GM21825 (cell line): ENCODE measurements around the gene CSRNP3.

Experiments used
- ATAC-seq: cut with Tn5 transposase; IDR thresholded peaks from one replicate; pipeline ENCODE4 v1.9.1; 2021; ENCODE audit warnings: mild to moderate bottlenecking, moderate library complexity; ENCODE audit not compliant: unreplicated experiment

Gene CSRNP3

GRCh38 chr2:165469417-165469816 is at the start of gene CSRNP3:
Gene CSRNP3, plus strand, starts transcription at chr2:165469698. Its CDS starts 125,368 bp downstream, at chr2:165595066.
- no peak for ATAC-seq

- no peak for ATAC-seq
Measured at GRCh38 chr2:165420231-165420630, 49.3 kb upstream of the CSRNP3 start.

DNA sequence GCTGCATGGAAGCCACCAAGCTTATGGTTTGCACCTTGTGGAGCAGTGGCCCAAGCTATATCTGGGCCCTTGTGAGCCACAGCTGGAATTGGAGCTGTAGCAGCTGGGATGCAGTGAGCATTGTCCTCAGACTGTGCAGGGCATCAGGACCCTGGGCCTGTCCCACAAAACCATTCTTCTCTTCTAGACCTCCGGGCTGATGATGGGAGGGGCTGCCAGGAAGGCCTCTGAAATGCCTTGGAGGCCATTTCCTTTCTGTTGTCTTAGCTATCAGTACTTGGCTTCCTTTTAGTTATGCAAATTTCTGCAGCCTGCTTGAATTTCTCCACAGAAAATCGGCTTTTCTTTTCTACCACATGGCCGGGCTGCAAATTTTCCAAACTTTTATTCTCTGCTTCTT is 46.4 kb upstream of the CSRNP3 start:
- no peak for ATAC-seq

- ATAC-seq, result no peak
Measured at GRCh38 chr2:165425556-165425955, 43.9 kb upstream of the CSRNP3 start.

GRCh38 chr2:165427686-165428085 is 41.8 kb upstream of the CSRNP3 start:
- no peak for ATAC-seq

DNA sequence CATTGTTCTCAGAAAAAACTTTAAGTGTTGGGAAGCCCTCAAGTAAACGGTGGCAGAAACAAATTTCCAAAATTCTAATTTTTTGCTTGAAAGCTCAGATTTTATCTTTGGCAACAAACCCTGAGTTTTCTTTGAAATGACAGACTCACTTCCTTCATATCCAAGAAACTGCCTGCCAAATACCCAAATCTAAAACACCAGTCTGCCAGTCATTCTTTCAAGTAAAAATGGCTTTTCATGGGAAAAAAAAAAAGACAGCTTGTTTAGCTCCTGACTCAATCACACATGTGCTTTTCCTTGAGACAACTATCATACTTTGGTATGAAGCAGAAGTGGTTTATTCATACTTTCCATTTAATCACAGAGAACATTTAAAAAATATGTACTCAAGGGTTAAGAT is 40.6 kb upstream of the CSRNP3 start:
- ATAC-seq, result no peak

DNA sequence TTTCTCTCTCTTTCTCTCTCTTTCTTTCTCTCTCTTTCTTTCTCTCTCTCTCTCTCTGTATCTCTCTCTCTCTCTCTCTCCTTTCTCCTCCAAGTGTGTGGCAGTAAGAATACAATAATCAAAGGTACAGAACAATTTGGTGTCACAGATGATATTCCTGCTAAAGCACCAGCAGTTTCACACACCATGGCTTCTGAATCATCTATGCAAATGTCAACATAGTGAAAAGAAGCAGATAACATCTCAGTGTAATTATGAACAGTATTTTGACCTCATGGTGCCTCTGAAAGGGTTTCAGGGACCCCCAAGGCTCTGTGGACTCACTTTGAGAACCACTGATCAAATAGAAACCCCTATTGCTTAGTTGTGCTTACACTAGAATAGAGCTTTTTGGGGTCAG is 38.5 kb upstream of the CSRNP3 start:
- ATAC-seq, result no peak

- ATAC-seq, result no peak
Measured at GRCh38 chr2:165432234-165432966, 37.1 kb upstream of the CSRNP3 start.

- no peak for ATAC-seq
Measured at GRCh38 chr2:165434865-165435496, 34.5 kb upstream of the CSRNP3 start.

- no peak for ATAC-seq
Measured at GRCh38 chr2:165435611-165436010, 33.9 kb upstream of the CSRNP3 start.

GRCh38 chr2:165436559-165436958 is 32.9 kb upstream of the CSRNP3 start:
- ATAC-seq, result no peak

- no peak for ATAC-seq
Measured at GRCh38 chr2:165440367-165440766, 29.1 kb upstream of the CSRNP3 start.

DNA sequence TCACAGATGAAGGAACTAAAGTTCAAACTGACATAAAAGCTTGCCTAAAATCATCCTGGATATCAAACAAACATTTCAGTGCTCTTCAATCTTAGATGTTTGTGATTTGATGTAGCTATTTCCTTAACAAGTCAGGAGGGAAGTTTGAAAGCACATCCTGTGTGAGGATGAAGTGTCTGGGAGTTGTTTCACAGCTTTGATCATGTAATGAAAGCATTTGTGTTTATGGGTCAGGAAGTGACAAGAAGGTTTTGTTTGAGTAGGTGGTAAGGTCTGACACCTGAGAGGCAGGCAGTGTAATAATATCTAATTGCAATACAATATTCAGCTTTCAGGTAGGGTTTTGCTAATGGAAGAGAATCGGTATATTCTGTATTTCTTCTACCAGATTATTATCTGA is 26.0 kb upstream of the CSRNP3 start:
- no peak for ATAC-seq

- no peak for ATAC-seq
Measured at GRCh38 chr2:165448406-165448805, 21.1 kb upstream of the CSRNP3 start.

DNA sequence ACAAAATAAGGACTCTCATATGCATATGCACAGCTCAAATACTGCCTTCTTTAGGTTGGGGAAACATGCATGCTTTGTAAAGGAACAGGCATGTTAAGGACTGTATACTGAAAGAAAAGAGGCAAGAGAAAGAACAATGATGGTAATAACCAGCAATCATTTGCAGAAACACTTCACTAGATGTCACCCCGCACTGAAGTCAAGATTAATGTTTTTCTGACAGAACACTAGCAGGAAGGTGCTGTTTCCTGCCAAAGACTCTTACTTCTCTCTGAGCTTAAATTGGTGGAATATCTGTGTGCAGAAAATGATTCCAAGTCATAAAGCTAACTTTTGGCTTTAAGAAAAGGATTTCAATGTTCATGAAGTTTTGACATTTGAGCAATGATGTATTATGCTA is 19.3 kb upstream of the CSRNP3 start:
- ATAC-seq, result no peak

- no peak for ATAC-seq
Measured at GRCh38 chr2:165452327-165452726, 17.2 kb upstream of the CSRNP3 start.

DNA sequence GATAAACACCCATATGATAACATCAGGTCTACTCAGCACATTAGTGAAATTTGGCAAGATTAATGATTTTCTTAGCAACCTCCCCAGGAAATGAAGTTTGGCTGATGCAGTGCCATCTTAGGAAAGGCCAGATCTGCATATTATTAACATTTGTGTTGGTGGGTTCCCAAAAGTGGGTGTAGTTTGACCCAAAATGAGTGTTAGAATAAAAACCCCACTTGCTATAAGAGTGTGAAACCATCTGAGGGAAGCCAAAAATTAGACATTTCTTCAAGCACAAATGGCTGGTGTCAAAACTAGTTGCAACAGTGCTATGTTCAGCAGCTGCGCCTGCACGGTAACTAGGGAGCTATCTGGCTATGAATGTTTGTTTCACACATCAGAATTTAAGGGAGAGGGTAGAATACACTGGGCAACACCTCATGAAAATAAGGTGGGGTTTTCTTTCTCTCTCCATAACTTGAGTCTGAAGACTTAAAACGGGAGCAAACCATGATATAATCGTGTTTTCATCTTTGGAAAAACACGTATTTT is 15.9 kb upstream of the CSRNP3 start:
- ATAC-seq, result no peak

GRCh38 chr2:165454905-165455304 is 14.6 kb upstream of the CSRNP3 start:
- no peak for ATAC-seq

- no peak for ATAC-seq
Measured at GRCh38 chr2:165456027-165456426, 13.5 kb upstream of the CSRNP3 start.

- ATAC-seq, result no peak
Measured at GRCh38 chr2:165462443-165462842, 7.1 kb upstream of the CSRNP3 start.

DNA sequence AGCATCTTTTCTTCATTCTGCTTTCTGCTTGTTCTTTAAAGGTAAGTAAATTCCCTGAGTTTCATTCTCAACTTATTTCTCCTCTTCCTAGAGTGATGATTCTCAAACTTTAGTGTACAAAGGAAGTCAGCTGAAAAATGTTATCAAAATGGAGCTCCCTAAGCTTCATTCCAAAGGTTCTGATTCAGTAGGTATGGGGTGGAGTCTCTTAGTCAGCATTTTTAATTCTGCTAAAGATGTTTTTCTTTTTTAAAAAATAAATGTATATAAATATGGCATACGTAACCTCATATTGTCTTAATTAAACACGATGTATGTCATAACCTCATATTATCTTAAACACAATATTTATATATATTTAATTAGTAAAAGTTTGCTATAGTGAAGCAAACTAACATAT is 3.1 kb upstream of the CSRNP3 start:
- no peak for ATAC-seq

GRCh38 chr2:165467921-165468320 is 1.6 kb upstream of the CSRNP3 start:
- no peak for ATAC-seq
